Fibroblast of pulmonary artery (primary cell): Measurements from ENCODE around the gene PTGIS.

ENCODE experiments used
- DNase-seq: peaks from one replicate; pipeline ENCODE4 v3.0.0-alpha.2; 2010; ENCODE audit warnings: low read depth
- H3K4me3 ChIP-seq: replicated peaks from 2 replicates; pipeline ENCODE4 v1.5.1; 2011; ENCODE audit warnings: low read depth, mild to moderate bottlenecking, control low read depth, low read length, moderate library complexity
- CTCF ChIP-seq: IDR thresholded peaks from 2 replicates; pipeline ENCODE4 v1.5.1; 2011; ENCODE audit warnings: mild to moderate bottlenecking, control low read depth, low read length, inconsistent platforms; ENCODE audit errors: missing control alignments

PTGIS gene

GRCh38 chr20:49542514-49542991, 25.4 kb downstream of the PTGIS start:
- no peak for DNase-seq
- no peak for TF ChIP-seq CTCF
- H3K4me3 ChIP-seq: no peak overlapping the region

GRCh38 chr20:49541733-49542513, 26.0 kb downstream of the PTGIS start:
- peak; percentile 83 for DNase-seq
- TF ChIP-seq CTCF: peak; percentile 80
- H3K4me3 ChIP-seq: no peak overlapping the region

GRCh38 chr20:49540687-49541435, 27.1 kb downstream of the PTGIS start:
- no peak for DNase-seq
- no peak for TF ChIP-seq CTCF
- H3K4me3 ChIP-seq: no peak overlapping the region

GRCh38 chr20:49540232-49540620, 27.7 kb downstream of the PTGIS start:
- DNase-seq: no peak
- no peak overlapping the region for H3K4me3 ChIP-seq
- TF ChIP-seq CTCF: no peak

GRCh38 chr20:49539481-49540231, 28.3 kb downstream of the PTGIS start:
- DNase-seq: no peak
- no peak for TF ChIP-seq CTCF
- H3K4me3 ChIP-seq: no peak overlapping the region

GRCh38 chr20:49538950-49539349, 29.0 kb downstream of the PTGIS start:
- no peak overlapping the region for H3K4me3 ChIP-seq
- no peak for DNase-seq
- TF ChIP-seq CTCF: no peak
